K562 (cell line): ENCODE measurements around the gene PLEKHA5. TPM values are rescaled to one million over a fixed set of nuclear protein-coding genes. Genes with fewer than 3 reads are reported as not detected.
"Not testable (repeated sequence)": the region's sequence is repeated elsewhere in the genome, so short reads cannot be mapped to it uniquely, and the experiment has no call there.

Source experiments
- ATAC-seq: fragments of 200-7000 bp; cut with Tn5 transposase; 3 replicates; pipeline ENCODE4 v1.9.1; 2020; ENCODE audit warnings: moderate library complexity
- BruUV-seq: library from RNA; stranded (reverse); fragments of 400-500 nt; replicated peaks from 2 replicates; lab custom pipeline; 2021; lab: Mats Ljungman, UMichigan
- CTCF ChIA-PET: fragments of 300-600 bp; formaldehyde crosslinking; extraction: SDS; loops from one replicate; lab custom pipeline; 2021; ENCODE audit warnings: low intra/inter-chr PET ratio; lab: Yijun Ruan, JAX
- POLR2A ChIA-PET: fragments of 300-600, 350-650 bp; sonication (Branson Sonifier 250); formaldehyde crosslinking; extraction: SDS; loops from one replicate; lab custom pipeline; 2021; ENCODE audit warnings: antibody characterized with exemption, inconsistent platforms; lab: Yijun Ruan, JAX
- DNase-seq, 4 experiments: peaks; one replicate each; pipeline versions ENCODE4 v3.0.0 to v3.0.0-alpha.2; 2011 to 2018; ENCODE audit warnings: low spot score in 3 of 4, mixed read lengths in 3 of 4; ENCODE audit errors: extremely low read depth in 1 of 4
- FAIRE-seq: peaks from 2 replicates; lab custom pipeline; 2011; peaks lifted over from hg19 to GRCh38; lab: Jason Lieb, UNC
- H2AFZ ChIP-seq: 2 replicates; pipeline ENCODE4 v1.6.0; 2011; ENCODE audit warnings: low read depth, low read length, control low read depth, inconsistent platforms
- H3K27ac ChIP-seq: fragments of 200-600 bp; 3 replicates; pipeline ENCODE4 v1.8.0; 2011; ENCODE audit warnings: low read depth, mild to moderate bottlenecking, control low read depth, inconsistent platforms, low read length, moderate library complexity, mixed read lengths; ENCODE audit errors: extremely low read depth
- H3K27me3 ChIP-seq, 2 experiments: fragments of 300-600 bp in 1 of 2; 2 replicates in 1 of 2; 3 replicates in 1 of 2; pipeline versions ENCODE4 v1.6.0 to v1.8.0; 2011; ENCODE audit warnings: inconsistent platforms in 2 of 2, low read length in 2 of 2, mild to moderate bottlenecking in 1 of 2, mixed read lengths in 1 of 2, moderate library complexity in 1 of 2; ENCODE audit not compliant: control insufficient read depth in 2 of 2, insufficient read depth in 2 of 2
- H3K36me3 ChIP-seq: fragments of 300-600 bp; 3 replicates; pipeline ENCODE4 v1.8.0; 2011; ENCODE audit warnings: mild to moderate bottlenecking, low read length, inconsistent platforms; ENCODE audit not compliant: control insufficient read depth, insufficient read depth
- H3K4me1 ChIP-seq, 2 experiments: fragments of 200-600 bp in 1 of 2; replicated peaks in 1 of 2; 2 replicates in 1 of 2; 3 replicates in 1 of 2; pipeline versions ENCODE4 v1.5.1 to v1.8.0; 2011; ENCODE audit warnings: inconsistent platforms in 2 of 2, low read length in 2 of 2, mild to moderate bottlenecking in 1 of 2, mixed read lengths in 1 of 2, moderate library complexity in 1 of 2; ENCODE audit not compliant: control insufficient read depth in 2 of 2, insufficient read depth in 2 of 2
- H3K4me2 ChIP-seq: 2 replicates; pipeline ENCODE4 v1.6.1; 2011; ENCODE audit warnings: low read length, control low read depth, inconsistent platforms, mixed read lengths; ENCODE audit not compliant: insufficient read depth
- H3K4me3 ChIP-seq: fragments of 200-600 bp; sonication (generic), shearing (Covaris generic); 2 replicates; pipeline ENCODE4 v1.5.1; 2016; ENCODE audit warnings: control low read depth, inconsistent platforms
- H3K79me2 ChIP-seq: fragments of 200-600 bp; 3 replicates; pipeline ENCODE4 v1.8.0; 2011; ENCODE audit warnings: low read length, inconsistent platforms; ENCODE audit not compliant: control insufficient read depth, insufficient read depth
- H3K9ac ChIP-seq, 2 experiments: 2 replicates each; pipeline versions ENCODE4 v1.6.0 to v1.6.1; 2011; ENCODE audit warnings: low read depth in 2 of 2, low read length in 2 of 2, control low read depth in 1 of 2, inconsistent platforms in 1 of 2, mild to moderate bottlenecking in 1 of 2, mixed read lengths in 1 of 2; ENCODE audit not compliant: insufficient read depth in 1 of 2
- H3K9me1 ChIP-seq: one replicate; pipeline ENCODE4 v1.6.0; 2011; ENCODE audit warnings: inconsistent platforms, mild to moderate bottlenecking, low read length, moderate library complexity; ENCODE audit not compliant: control insufficient read depth, insufficient read depth
- H3K9me3 ChIP-seq: replicated peaks from 2 replicates; pipeline ENCODE4 v1.5.1; 2011; ENCODE audit warnings: low read depth, low read length, inconsistent platforms; ENCODE audit not compliant: control insufficient read depth, insufficient read depth
- H4K20me1 ChIP-seq: replicated peaks from 2 replicates; pipeline ENCODE4 v1.6.1; 2011; ENCODE audit warnings: low read length, inconsistent platforms, mixed read lengths; ENCODE audit not compliant: control insufficient read depth, insufficient read depth
- POLR2B ChIP-seq: fragments of 450-650 bp; IDR thresholded peaks from 2 replicates; pipeline ENCODE4 v1.6.1; 2018; ENCODE audit warnings: low read depth; ENCODE audit not compliant: partially characterized antibody
- WGBS: fragments of 100-300 bp; shearing (Covaris generic); methylation state at CpG from one replicate; pipeline ENCODE4 v1.1.6; 2016; ENCODE audit warnings: low coverage, mixed read lengths; ENCODE audit not compliant: insufficient coverage; ENCODE audit errors: missing lambda C conversion rate; 5-methylcytosine and 5-hydroxymethylcytosine counted together
- in situ Hi-C: fragments of 300-500 bp; cut with MboI; formaldehyde crosslinking; loops from 4 replicates; pipeline ENCODE4 v1.15.0; 2018; ENCODE audit warnings: inconsistent platforms, mixed read lengths
- intact Hi-C: fragments of 100-400 bp; cut with micrococcal nuclease; formaldehyde crosslinking; loops from 2 replicates; pipeline ENCODE4 v1.14.2; 2022
- polyA plus RNA-seq, 8 experiments: library from polyadenylated mRNA; depleted of rRNA in 4 of 8; stranded (reverse) in 5 of 8; unstranded in 3 of 8; fragments of >200 nt; fragmentation: Nextera tagmentation in 2 of 8; fragmentation: Illumina TruSeq in 1 of 8; extraction: Ambion mirVana in 2 of 8; extraction: Trizol in 1 of 8; gene quantifications; 2 replicates each; pipeline versions ENCODE4 v1.2.1 to v1.2.3, GENCODE V29; 2011 to 2014; ENCODE audit warnings: inconsistent platforms in 1 of 8, missing spikeins in 1 of 8
- total RNA-seq, 7 experiments: library from RNA; depleted of rRNA in 6 of 7; stranded (reverse); fragments of >200 nt in 6 of 7; fragmentation: Illumina TruSeq in 2 of 7; extraction: Trizol in 2 of 7; gene quantifications; 2 replicates each; pipeline versions ENCODE4 v1.2.1 to v1.2.3, GENCODE V29; 2011 to 2021; ENCODE audit warnings: low replicate concordance in 1 of 7

PLEKHA5 gene
- total and polyA plus RNA-seq, 9 of the 15 experiments (the other 6 are each of a cell fraction or from before 2014, with no cell fraction given), result 7.2 to 26.2 (median 17.4) TPM

DNA sequence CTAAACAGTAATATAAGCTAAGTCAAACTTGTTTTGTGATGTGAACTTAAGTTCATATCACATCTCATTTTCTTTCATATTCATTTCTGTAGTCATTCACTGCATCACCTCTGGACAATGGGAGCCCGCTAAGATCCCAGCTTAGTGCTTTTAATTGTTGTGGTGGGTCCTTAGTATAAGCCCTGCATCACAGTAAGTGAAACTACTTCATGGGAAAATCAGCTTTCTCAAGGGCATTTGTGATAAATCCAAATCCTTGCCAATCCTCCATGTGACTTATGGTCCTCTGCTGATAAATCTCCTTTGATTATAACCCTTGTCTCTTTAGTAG is 98.3 kb downstream of the PLEKHA5 start:
- whole genome bisulfite sequencing, result 56% methylated on average over 1 of the region's 1 CpG
- no TSS peak for BruUV-seq
- ATAC-seq, result no peak
- Histone ChIP-seq H3K4me3 (no peak overlapping the region), H3K9me1 (no peaks in the 10 kb centered on the region), H3K27me3 (no peaks in the 10 kb centered on the region), H3K4me2 (no peak overlapping the region), H3K36me3 (no peaks in the 10 kb centered on the region), H3K27ac (no peak overlapping the region), H3K79me2 (0 out of 3 replicates have a peak, but pooled peaks cover 6% of the 10 kb centered on the region), H3K9me3 (no peaks in the 10 kb centered on the region), H3K4me1 (0 out of 5 replicates have a peak, but pooled peaks cover 0 to 4% of the 10 kb centered on the region in 2 experiments), H2AFZ (no peak overlapping the region), H4K20me1 (no peaks in the 10 kb centered on the region), H3K9ac (no peak overlapping the region)
- POLR2A ChIA-PET, result no interaction called here
- TF ChIP-seq POLR2B, result no peak
- no peak for DNase-seq
- no peak for FAIRE-seq
- CTCF ChIA-PET, result no interaction called here
- intact Hi-C loops, result no loop called here
- in situ Hi-C loops, result no loop called here

- BruUV-seq, H2AFZ ChIP-seq, H3K9me1 ChIP-seq, H3K27me3 ChIP-seq, H3K36me3 ChIP-seq, CTCF ChIA-PET, H3K4me2 ChIP-seq, H3K4me3 ChIP-seq, H3K9me3 ChIP-seq, intact Hi-C loops, H3K79me2 ChIP-seq, DNase-seq, H3K9ac ChIP-seq, in situ Hi-C loops, H3K4me1 ChIP-seq, FAIRE-seq, ATAC-seq, H4K20me1 ChIP-seq, H3K27ac ChIP-seq: not testable (repeated sequence)
- WGBS, result 97% methylated on average over 5 of the region's 6 CpGs
- POLR2A ChIA-PET, result interaction anchor here (0.7 kb wide), 1 partner anchor 17 kb away, joined by 3 read pairs; no protein-coding TSS in a partner anchor
Observed at GRCh38 chr12:19229021-19229420, 99.5 kb downstream of the PLEKHA5 start.
